Retina (tissue), 1 donor: ENCODE results near the gene MFAP5.
A peak's percentile ranks its signal among the peaks of the same experiment; 100 is the strongest.
"Not testable (repeated sequence)": the region's sequence is repeated elsewhere in the genome, so short reads cannot be mapped to it uniquely, and the experiment has no call there.

Experiments used
- DNase-seq: peaks from one replicate; pipeline ENCODE4 v3.0.0-alpha.2; 2016

Gene MFAP5

GRCh38 chr12:8672381-8672780, 9.8 kb upstream of the MFAP5 start:
- no peak for DNase-seq

- no peak for DNase-seq
These were observed 5.8 kb upstream of the MFAP5 start for GRCh38 chr12:8668441-8668840.

GRCh38 chr12:8667270-8667669, 4.6 kb upstream of the MFAP5 start:
- DNase-seq, result no peak

GRCh38 chr12:8665759-8666158, 3.1 kb upstream of the MFAP5 start:
- peak; percentile 14 for DNase-seq

- no peak for DNase-seq
These were observed 1.7 kb upstream of the MFAP5 start for GRCh38 chr12:8664228-8664913.

GRCh38 chr12:8661751-8662150, 875 bp downstream of the MFAP5 start:
- no peak for DNase-seq

GRCh38 chr12:8661016-8661415, 1.6 kb downstream of the MFAP5 start:
- DNase-seq, result no peak

- DNase-seq, result no peak
These were observed 4.3 kb downstream of the MFAP5 start for GRCh38 chr12:8658346-8658745.

GRCh38 chr12:8655421-8655820, 7.2 kb downstream of the MFAP5 start:
- no peak for DNase-seq

- no peak for DNase-seq
These were observed 13.9 kb downstream of the MFAP5 start for GRCh38 chr12:8648576-8649205.

GRCh38 chr12:8647968-8648367, 14.7 kb downstream of the MFAP5 start:
- no peak for DNase-seq

GRCh38 chr12:8644345-8645248, 18.0 kb downstream of the MFAP5 start:
- DNase-seq, result no peak

- no peak for DNase-seq
These were observed 19.9 kb downstream of the MFAP5 start for GRCh38 chr12:8642775-8643174.

GRCh38 chr12:8639936-8640335, 22.7 kb downstream of the MFAP5 start:
- no peak for DNase-seq

GRCh38 chr12:8638951-8639350, 23.7 kb downstream of the MFAP5 start:
- no peak for DNase-seq

- DNase-seq, result no peak
These were observed 25.0 kb downstream of the MFAP5 start for GRCh38 chr12:8637666-8638065.

- DNase-seq, result no peak
These were observed 25.4 kb downstream of the MFAP5 start for GRCh38 chr12:8637244-8637643.

GRCh38 chr12:8636581-8636980, 26.0 kb downstream of the MFAP5 start:
- no peak for DNase-seq

GRCh38 chr12:8636007-8636346, 26.6 kb downstream of the MFAP5 start:
- DNase-seq, result not testable (repeated sequence)

- DNase-seq, result not testable (repeated sequence)
These were observed 27.2 kb downstream of the MFAP5 start for GRCh38 chr12:8635342-8636006.

- no peak for DNase-seq
These were observed 32.5 kb downstream of the MFAP5 start for GRCh38 chr12:8630131-8630530.

GRCh38 chr12:8629486-8630033, 33.1 kb downstream of the MFAP5 start:
- no peak for DNase-seq

GRCh38 chr12:8628731-8629130, 33.9 kb downstream of the MFAP5 start:
- no peak for DNase-seq
